Endometrial microvascular endothelial cells (primary cell): ENCODE data around the gene HMX1. TPM values are rescaled to one million over a fixed set of nuclear protein-coding genes. Genes with fewer than 3 reads are reported as not detected.

Experiments used
- in situ Hi-C: cut with HindIII; loops from 2 replicates; pipeline ENCODE4 v1.10.0; 2017; ENCODE audit warnings: low sequenced_read_pairs, low pct_unique_long_range_greater_than_20kb; ENCODE audit errors: inconsistent ontology term
- total RNA-seq: library from RNA; depleted of rRNA; stranded (reverse); fragments of >200 nt; gene quantifications from one replicate; pipeline ENCODE4 v1.2.3, GENCODE V29; 2015; ENCODE audit errors: inconsistent ontology term

The HMX1 gene
- total RNA-seq, 1 donor from 2014 or later = not detected

DNA sequence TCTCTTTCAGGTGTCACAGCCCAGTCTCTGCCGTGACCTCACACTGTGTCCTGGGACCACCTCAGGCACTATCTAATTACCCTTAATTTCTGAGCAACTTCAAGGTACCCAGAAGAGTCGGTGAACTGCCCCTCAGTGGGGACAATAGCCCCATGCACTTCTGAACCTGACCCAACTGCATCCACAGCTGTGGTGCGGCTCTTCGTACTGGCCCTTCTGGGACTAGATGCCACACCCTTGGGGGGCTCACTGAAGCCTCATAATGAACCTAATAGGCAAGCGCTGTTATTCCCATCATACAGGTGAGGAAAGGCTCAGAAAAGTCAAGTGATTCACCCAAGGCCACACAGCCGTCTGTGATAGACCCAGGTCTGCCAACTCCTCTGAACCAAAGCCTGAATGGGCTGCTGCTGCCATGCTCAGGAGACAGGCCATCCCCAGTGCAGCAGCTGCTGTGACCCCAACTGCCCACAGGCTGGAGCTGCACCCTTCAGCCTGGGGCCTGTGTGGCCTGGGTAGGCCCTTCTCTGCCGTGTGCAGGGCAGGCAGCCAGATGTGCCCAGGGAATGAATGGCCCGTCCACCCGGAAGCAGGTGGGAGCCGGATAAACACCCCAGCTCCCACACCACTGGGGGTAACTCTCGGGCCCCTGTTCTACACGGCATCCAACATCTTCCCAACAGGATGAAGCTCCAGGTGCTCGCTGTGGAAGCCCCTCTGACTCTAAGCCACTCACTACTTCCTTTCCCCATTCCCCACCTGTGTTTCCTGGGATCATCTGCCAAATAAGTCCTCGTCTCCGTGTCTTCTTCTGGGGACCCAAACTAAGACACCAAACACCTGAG is 35.9 kb downstream of the HMX1 start:
- in situ Hi-C loops = no loop called here

- in situ Hi-C loops = no loop called here
These were observed 36.9 kb downstream of the HMX1 start for GRCh38 chr4:8834681-8835220.

GRCh38 chr4:8832113-8832915 is 39.3 kb downstream of the HMX1 start:
- in situ Hi-C loops = no loop called here

GRCh38 chr4:8831221-8832112 is 40.2 kb downstream of the HMX1 start:
- in situ Hi-C loops = no loop called here

DNA sequence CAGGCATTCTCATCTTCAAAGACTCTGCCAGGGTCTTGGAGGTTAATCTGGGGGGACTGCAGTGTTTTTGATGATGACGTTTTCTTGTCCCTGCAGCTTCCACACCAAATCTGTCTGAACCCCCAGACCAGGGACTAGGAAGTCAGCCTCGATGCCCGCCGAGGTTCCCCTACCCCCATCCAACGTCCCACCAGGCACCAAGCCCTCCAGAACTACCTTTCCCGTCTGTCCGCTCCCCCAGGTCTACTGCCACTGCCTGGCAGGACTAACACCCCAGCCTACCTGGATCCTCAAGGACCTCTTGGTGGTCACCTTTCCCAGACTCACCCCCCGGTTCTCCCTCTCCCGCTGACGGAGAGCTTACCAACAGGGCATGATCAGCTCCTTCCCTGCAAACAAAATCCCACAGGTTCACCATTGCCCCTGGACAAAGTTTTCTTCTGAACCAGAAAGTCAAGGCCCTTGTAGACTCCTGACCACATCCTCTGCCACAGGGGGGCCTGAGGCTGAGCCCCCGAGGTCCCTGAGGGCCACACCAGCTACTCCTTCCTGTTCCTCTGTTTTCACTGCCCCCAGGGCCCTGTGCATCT is 40.9 kb downstream of the HMX1 start:
- in situ Hi-C loops = no loop called here

DNA sequence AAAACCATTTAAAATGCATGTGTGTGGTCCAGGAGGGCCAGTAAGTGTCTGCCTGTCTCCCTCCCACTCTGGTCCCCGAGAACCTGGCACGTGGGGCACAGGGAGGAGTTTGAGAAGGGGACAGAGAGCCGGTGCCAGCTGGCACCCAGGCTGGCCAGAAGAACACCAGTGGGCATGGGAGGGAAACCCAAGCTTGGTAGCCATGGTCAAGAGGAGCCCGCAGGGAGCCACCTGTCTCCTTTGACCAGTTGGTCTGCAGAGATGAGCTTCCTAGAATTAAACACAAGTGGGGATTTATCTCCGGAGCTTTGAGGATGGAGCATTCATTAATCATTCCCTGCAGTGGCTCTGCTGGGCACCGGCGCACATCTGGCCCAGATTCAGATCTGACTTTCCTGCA is 41.6 kb downstream of the HMX1 start:
- in situ Hi-C loops = no loop called here

DNA sequence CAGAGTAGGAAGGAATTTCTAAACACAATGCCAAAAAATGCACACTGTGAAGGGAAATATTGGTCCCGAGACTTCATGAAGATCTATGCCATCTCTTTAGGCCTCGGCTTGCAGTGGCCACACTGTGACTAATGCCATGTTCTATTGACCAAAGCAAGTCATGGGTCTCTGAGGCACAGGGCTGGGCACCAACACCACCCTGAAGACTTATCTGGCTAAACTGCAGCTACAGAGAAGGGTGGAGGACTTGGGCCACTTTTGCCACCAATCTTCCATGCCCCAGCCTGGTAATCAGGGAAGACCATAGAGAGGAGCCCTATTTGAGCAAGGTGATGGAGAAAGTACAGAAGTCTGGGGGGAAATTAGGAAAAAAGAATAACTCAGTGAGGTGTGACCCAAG is 42.1 kb downstream of the HMX1 start:
- in situ Hi-C loops = no loop called here

- in situ Hi-C loops = no loop called here
These were observed 42.8 kb downstream of the HMX1 start for GRCh38 chr4:8828869-8829268.

DNA sequence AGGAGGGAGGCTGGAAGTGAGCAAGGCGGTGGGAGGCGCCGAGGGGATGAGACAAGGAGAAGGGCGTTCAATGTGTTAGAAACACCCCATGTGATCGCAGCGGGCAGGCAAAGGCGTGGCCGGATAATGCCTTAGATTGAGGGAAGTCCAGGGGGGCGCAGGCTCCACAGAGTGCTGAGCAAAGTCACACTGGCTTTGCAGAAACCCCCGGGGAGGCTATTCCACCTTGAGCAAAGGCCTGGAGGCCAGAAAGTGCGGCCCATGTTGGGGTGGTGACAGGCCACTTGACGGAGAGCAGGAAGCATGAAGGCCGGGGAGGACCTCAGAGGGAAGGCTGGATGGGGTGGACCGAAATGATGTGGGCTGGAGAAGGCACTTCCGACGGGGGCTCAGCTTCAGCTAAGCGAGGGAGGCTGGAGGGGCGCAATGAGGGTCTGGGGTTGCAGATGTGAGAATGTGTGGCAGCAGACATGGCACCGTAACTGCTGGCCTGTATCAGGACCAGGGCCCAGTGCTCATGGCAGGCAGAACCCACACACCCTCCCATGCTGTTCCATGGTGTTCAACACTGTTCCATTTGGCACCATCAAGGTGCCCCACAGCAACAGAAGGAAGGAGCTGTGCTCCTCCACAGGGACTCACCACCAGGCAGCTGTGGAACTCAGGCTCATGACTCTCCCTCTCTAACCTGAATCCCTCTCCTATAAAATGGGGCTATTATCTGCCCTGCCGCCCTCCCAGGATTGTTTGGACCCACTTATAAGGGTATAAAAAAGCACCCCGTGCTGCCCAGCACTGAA is 50.3 kb downstream of the HMX1 start:
- in situ Hi-C loops = no loop called here

DNA sequence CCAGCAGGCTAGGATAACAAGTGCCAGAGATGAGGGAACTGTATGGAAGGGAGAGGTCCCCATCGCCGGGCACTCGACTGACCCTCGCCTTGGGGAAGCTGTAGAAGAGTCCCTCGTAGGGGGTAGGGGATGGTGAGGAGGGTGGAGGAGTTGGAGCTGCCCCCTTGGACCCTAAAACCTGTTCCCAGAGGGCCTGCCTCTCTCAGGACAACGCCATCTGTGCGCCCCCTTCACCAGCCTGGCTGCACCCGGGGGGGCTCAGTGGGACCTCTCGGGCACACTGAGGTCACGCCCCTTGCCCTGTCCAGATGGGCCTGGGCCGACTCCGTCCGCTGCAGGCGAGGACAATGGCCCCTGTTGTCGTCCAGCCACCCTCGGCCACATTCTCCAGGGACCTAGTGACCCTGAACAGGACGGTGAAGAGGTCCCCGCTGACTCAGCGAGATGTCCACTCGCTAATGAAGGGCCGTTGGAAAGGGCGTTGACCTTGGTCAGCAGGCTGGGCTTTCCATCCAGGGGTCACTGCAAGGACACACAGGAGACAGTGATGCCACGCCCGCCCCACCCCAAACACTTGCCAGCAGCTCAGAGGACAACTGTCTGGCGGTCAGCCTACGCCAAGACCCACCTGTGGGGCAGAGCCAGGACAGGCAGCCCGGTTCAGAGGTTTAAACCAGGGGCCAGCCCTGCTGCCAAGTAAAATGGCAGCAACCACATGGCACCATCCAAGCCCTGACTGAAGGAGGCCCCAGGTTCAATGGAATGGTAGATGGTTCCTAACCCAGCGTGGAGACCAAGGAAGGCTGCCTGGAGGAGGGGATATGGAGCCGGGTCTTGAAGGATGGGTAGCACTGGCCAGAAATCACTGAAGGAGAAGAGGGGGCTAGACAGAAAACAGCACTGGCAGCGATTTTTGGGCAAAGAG is 51.2 kb downstream of the HMX1 start:
- in situ Hi-C loops = no loop called here

GRCh38 chr4:8819473-8820177 is 52.0 kb downstream of the HMX1 start:
- in situ Hi-C loops = no loop called here

DNA sequence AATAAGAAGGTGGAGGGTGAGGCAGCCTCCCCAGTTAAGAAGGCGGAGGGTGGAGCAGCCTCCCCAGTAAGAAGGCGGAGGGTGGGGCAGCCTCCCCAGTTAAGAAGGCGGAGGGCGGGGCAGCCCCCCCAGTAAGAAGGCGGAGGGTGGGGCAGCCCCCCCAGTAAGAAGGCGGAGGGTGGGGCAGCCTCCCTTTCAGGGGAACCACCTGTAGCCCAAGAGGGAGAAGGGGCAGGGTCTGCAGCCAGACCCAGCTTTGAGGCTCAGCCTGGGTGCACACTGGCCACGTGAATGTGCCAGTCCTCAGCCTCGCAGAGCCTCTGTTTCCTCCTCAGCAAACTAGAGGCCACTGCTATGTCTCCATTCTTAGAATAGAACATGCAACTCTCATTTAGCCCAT is 52.6 kb downstream of the HMX1 start:
- in situ Hi-C loops = no loop called here

DNA sequence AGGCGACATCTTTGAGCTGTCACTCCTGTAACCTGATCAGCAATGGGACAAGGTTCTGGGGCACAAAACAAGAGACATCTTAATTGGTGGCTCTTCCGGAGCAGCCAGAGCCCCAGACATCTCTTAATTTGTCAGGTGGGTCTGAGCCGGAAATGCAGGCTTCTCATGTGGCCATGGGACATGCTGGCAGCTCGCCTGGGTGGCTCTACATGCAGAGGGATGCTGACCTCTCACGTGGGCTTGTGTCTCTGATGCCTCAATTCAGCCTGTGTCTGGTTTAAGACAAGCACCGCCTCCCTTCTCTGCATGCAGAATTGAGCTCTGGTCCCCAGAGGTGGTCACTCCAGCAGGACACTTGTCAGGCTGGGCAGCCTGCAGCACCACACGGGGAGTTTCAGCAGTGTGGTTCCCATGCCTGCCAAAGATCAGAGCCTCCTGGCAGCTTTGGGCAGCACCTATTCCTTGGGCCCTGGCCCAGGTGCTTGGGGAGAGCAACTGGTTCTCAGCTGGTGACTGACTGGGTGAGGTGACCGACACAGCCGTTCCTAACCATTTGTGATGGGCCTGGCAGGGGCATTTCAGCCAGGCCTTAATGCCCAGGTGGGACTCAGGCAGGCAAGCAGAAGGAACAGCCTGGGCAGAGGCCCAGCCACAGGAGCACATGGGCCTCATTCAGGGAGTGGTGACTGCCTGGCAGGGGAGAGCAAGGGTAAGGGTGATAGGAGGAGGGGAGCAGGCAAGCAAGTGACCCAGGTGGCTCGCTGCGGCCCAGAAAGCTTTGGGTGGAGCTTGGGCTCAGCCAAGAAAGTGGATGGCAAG is 53.4 kb downstream of the HMX1 start:
- in situ Hi-C loops = no loop called here

DNA sequence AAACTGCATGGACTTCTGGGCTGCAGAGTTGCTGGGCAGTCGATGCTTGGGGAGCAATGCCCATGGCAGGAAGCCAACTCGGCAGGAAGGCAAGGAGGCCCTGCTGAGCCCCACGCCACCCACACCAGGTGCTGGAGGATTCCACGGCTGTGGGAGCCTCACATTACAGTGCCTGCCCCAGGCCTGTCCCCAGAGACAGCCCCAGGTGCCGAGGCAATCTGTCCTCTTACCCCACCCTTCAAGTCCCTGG is 53.9 kb downstream of the HMX1 start:
- in situ Hi-C loops = no loop called here

DNA sequence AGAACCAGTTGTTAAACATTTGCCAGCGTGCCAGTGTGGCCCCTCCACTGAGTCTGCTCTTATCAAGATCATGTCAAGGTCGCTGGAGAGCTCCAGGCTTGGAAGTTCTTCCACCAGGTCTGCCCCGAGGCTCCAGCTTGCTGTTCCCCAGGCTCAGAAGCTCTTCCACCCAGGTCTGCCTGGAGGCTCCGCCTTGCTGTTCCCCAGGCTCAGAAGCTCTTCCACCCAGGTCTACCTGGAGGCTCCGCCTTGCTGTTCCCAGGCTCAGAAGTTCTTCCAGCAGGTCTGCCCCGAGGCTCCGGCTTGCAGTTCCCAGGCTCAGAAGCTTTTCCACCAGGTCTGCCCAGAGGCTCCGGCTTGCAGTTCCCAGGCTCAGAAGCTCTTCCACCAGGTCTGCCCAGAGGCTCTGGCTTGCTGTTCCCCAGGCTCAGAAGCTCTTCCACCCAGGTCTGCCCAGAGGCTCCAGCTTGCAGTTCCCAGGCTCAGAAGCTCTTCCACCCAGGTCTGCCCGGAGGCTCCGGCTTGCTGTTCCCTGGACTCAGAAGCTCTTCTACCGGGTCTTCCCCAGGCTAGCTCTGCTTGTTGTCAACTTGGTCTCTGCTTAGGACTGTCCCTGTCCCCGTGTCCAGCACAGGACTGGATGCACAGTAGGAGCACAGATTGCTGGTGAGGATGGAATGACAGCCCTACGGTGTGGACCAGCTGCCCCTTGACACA is 54.4 kb downstream of the HMX1 start:
- in situ Hi-C loops = no loop called here
